HepG2 (cell line): Measurements from ENCODE around the gene RAB3GAP1. TPM values are rescaled to one million over a fixed set of nuclear protein-coding genes. Genes with fewer than 3 reads are reported as not detected.

Experiments
- CEBPG ChIP-seq: IDR thresholded peaks from 2 replicates; pipeline ENCODE4 v1.6.1; 2016
- CREB1 ChIP-seq, 2 experiments: fragments of 450-650 bp in 1 of 2; IDR thresholded peaks; 2 replicates each; pipeline ENCODE4 v1.6.1; 2016 to 2017; ENCODE audit warnings: control low read depth in 1 of 2, mild to moderate bottlenecking in 1 of 2, missing compliant biosample characterization in 1 of 2, missing genetic modification characterization in 1 of 2
- ETS1 ChIP-seq: sonication (generic); formaldehyde crosslinking; IDR thresholded peaks from 2 replicates; pipeline ENCODE4 v1.4.0; 2020; ENCODE audit warnings: missing genetic modification reagents
- FOSL1 ChIP-seq: sonication (generic); formaldehyde crosslinking; IDR thresholded peaks from 2 replicates; pipeline ENCODE4 v1.9.0; 2021; ENCODE audit warnings: missing genetic modification reagents, borderline replicate concordance
- FOXA1 ChIP-seq, 2 experiments: fragments of 450-650 bp in 1 of 2; sonication (generic) in 1 of 2; formaldehyde crosslinking in 1 of 2; IDR thresholded peaks; 2 replicates each; pipeline versions ENCODE4 v1.4.0 to v1.6.1; 2016 to 2020; ENCODE audit warnings: missing genetic modification reagents in 1 of 2
- FOXK1 ChIP-seq: sonication (generic); formaldehyde crosslinking; IDR thresholded peaks from 2 replicates; pipeline ENCODE4 v1.4.0; 2020; ENCODE audit warnings: low read depth, missing genetic modification reagents, borderline replicate concordance
- GATAD2A ChIP-seq: IDR thresholded peaks from 2 replicates; pipeline ENCODE4 v1.6.1; 2016
- HDAC2 ChIP-seq: sonication (generic); formaldehyde crosslinking; IDR thresholded peaks from 2 replicates; pipeline ENCODE4 v1.4.0; 2020; ENCODE audit warnings: missing genetic modification reagents
- HINFP ChIP-seq: sonication (generic); formaldehyde crosslinking; IDR thresholded peaks from 2 replicates; pipeline ENCODE4 v1.4.0; 2020; ENCODE audit warnings: low read depth, mild to moderate bottlenecking, missing genetic modification reagents
- ISL2 ChIP-seq: sonication (generic); formaldehyde crosslinking; IDR thresholded peaks from 2 replicates; pipeline ENCODE4 v1.5.0; 2020; ENCODE audit warnings: missing genetic modification reagents
- MAFK ChIP-seq, 2 experiments: IDR thresholded peaks in 1 of 2; conservative IDR thresholded peaks in 1 of 2; 2 replicates each; pipeline ENCODE4 v1.6.1; 2011; ENCODE audit warnings: improper control_type of control experiment in 2 of 2, low read length in 2 of 2
- MED1 ChIP-seq: sonication (generic); formaldehyde crosslinking; IDR thresholded peaks from 2 replicates; pipeline ENCODE4 v1.4.0; 2020; ENCODE audit warnings: missing genetic modification reagents
- MIXL1 ChIP-seq: IDR thresholded peaks from 2 replicates; pipeline ENCODE4 v1.6.1; 2016
- NCOR1 ChIP-seq: fragments of 200-600 bp; sonication (generic); IDR thresholded peaks from 2 replicates; pipeline ENCODE4 v1.7.0; 2017; ENCODE audit warnings: antibody characterized with exemption, low read length, borderline replicate concordance
- POGZ ChIP-seq: sonication (generic); formaldehyde crosslinking; IDR thresholded peaks from 2 replicates; pipeline ENCODE4 v1.4.0; 2020; ENCODE audit warnings: mild to moderate bottlenecking, missing genetic modification reagents
- SIX1 ChIP-seq: sonication (generic); formaldehyde crosslinking; IDR thresholded peaks from 2 replicates; pipeline ENCODE4 v1.4.0; 2020; ENCODE audit warnings: missing genetic modification reagents, borderline replicate concordance
- SOX13 ChIP-seq, 3 experiments: fragments of 450-650 bp in 1 of 3; sonication (generic) in 1 of 3; formaldehyde crosslinking in 1 of 3; IDR thresholded peaks in 2 of 3; conservative IDR thresholded peaks in 1 of 3; 2 replicates each; pipeline versions ENCODE4 v1.5.0 to v1.6.1; 2016 to 2020; ENCODE audit warnings: antibody characterized with exemption in 1 of 3, mild to moderate bottlenecking in 1 of 3, missing compliant biosample characterization in 1 of 3, missing genetic modification reagents in 1 of 3, moderate library complexity in 1 of 3
- SOX5 ChIP-seq: IDR thresholded peaks from 2 replicates; pipeline ENCODE4 v1.6.1; 2016; ENCODE audit warnings: borderline replicate concordance
- SOX6 ChIP-seq, 2 experiments: fragments of 450-650 bp in 1 of 2; sonication (generic) in 1 of 2; formaldehyde crosslinking in 1 of 2; IDR thresholded peaks; 2 replicates each; pipeline versions ENCODE4 v1.4.0 to v1.6.1; 2017 to 2020; ENCODE audit warnings: antibody characterized with exemption in 1 of 2, mild to moderate bottlenecking in 1 of 2, missing genetic modification reagents in 1 of 2
- THAP11 ChIP-seq: IDR thresholded peaks from 2 replicates; pipeline ENCODE4 v1.6.1; 2016; ENCODE audit warnings: missing biosample characterization, missing genetic modification reagents
- YEATS2 ChIP-seq: sonication (generic); formaldehyde crosslinking; IDR thresholded peaks from 2 replicates; pipeline ENCODE4 v1.4.0; 2020; ENCODE audit warnings: missing genetic modification reagents, borderline replicate concordance
- ZNF451 ChIP-seq: sonication (generic); formaldehyde crosslinking; IDR thresholded peaks from 2 replicates; pipeline ENCODE4 v1.5.0; 2020; ENCODE audit warnings: mild to moderate bottlenecking, missing genetic modification reagents
- ZNF644 ChIP-seq: IDR thresholded peaks from 2 replicates; pipeline ENCODE4 v1.6.1; 2016; ENCODE audit warnings: low read depth
- ZNF746 ChIP-seq: sonication (generic); formaldehyde crosslinking; IDR thresholded peaks from 2 replicates; pipeline ENCODE4 v1.8.0; 2022; ENCODE audit warnings: mild to moderate bottlenecking, missing genetic modification reagents
- ZSCAN20 ChIP-seq: sonication (generic); formaldehyde crosslinking; IDR thresholded peaks from 2 replicates; pipeline ENCODE4 v1.4.0; 2020; ENCODE audit warnings: missing genetic modification reagents, mild to moderate bottlenecking, borderline replicate concordance
- ZSCAN22 ChIP-seq: sonication (generic); formaldehyde crosslinking; IDR thresholded peaks from 2 replicates; pipeline ENCODE4 v1.4.0; 2020; ENCODE audit warnings: mild to moderate bottlenecking, missing genetic modification reagents
- ZSCAN9 ChIP-seq: IDR thresholded peaks from 2 replicates; pipeline ENCODE4 v1.6.1; 2016; ENCODE audit warnings: borderline replicate concordance
- polyA plus RNA-seq, 8 experiments: library from polyadenylated mRNA; depleted of rRNA in 3 of 8; stranded (reverse) in 7 of 8; unstranded in 1 of 8; fragments of >200 nt; fragmentation: Illumina TruSeq in 4 of 8; extraction: Trizol in 4 of 8; gene quantifications; 2 replicates each; pipeline versions ENCODE4 v1.2.1 to v1.2.3, GENCODE V29; 2011 to 2016; ENCODE audit warnings: low read depth in 4 of 8, missing spikeins in 1 of 8, mixed read lengths in 1 of 8; ENCODE audit not compliant: insufficient read depth in 1 of 8
- total RNA-seq, 5 experiments: library from RNA; depleted of rRNA; stranded (reverse); fragments of >200 nt; fragmentation: Illumina TruSeq; extraction: Trizol; gene quantifications; 2 replicates each; pipeline ENCODE4 v1.2.3, GENCODE V29; 2016; ENCODE audit warnings: low read depth in 1 of 5
- TF ChIP-seq, protein P1 (sequence below): sonication (generic); formaldehyde crosslinking; IDR thresholded peaks from 2 replicates; pipeline ENCODE4 v1.4.0; 2020; ENCODE audit warnings: missing genetic modification reagents, borderline replicate concordance

Gene RAB3GAP1
- total and polyA plus RNA-seq, 2 of the 13 experiments (the other 11 are each of a cell fraction or from before 2014, with no cell fraction given) = 15.2 to 48.8 TPM

GRCh38 chr2:135150725-135151124 is 98.6 kb downstream of the RAB3GAP1 start (continued):
- no peak for TF ChIP-seq MAFK (conservative IDR thresholded peaks at IDR 0.05 in 1 of 2, IDR thresholded peaks at IDR 0.05 in 1 of 2; ENCODE audit: low read length in 2 of 2)
- peak; percentile 49; the same call in 1 of the 2 replicates for TF ChIP-seq POGZ (CRISPR knock-in tag)
- TF ChIP-seq ZNF746 = no peak
- no peak for TF ChIP-seq ZSCAN20 (CRISPR knock-in tag)
- 0 out of 2 replicates have a peak, but pooled peaks have one; percentile 26 for TF ChIP-seq MED1 (CRISPR knock-in tag)
- peak; percentile 50 for TF ChIP-seq THAP11 (CRISPR knock-in tag)
- TF ChIP-seq MIXL1 (CRISPR knock-in tag) = 0 out of 2 replicates have a peak, but pooled peaks have one; percentile 26
- no peak for TF ChIP-seq SOX6 (IDR thresholded peaks at IDR 0.05)
- TF ChIP-seq SOX6 (CRISPR knock-in tag; IDR thresholded peaks at IDR 0.05) = peak; percentile 25; the same call in 1 of the 2 replicates
- TF ChIP-seq, protein P1, sequence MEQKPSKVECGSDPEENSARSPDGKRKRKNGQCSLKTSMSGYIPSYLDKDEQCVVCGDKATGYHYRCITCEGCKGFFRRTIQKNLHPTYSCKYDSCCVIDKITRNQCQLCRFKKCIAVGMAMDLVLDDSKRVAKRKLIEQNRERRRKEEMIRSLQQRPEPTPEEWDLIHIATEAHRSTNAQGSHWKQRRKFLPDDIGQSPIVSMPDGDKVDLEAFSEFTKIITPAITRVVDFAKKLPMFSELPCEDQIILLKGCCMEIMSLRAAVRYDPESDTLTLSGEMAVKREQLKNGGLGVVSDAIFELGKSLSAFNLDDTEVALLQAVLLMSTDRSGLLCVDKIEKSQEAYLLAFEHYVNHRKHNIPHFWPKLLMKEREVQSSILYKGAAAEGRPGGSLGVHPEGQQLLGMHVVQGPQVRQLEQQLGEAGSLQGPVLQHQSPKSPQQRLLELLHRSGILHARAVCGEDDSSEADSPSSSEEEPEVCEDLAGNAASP (CRISPR knock-in tag) = 0 out of 2 replicates have a peak, but pooled peaks have one; percentile 32
- TF ChIP-seq YEATS2 (CRISPR knock-in tag) = 0 out of 2 replicates have a peak, but pooled peaks have one; percentile 28
- no peak for TF ChIP-seq ETS1 (CRISPR knock-in tag)
- TF ChIP-seq HINFP (CRISPR knock-in tag) = no peak
- 0 out of 2 replicates have a peak, but pooled peaks have one; percentile 34 for TF ChIP-seq ZSCAN9 (CRISPR knock-in tag)
- peak; percentile 61; the same call in 1 of the 2 replicates for TF ChIP-seq ISL2 (CRISPR knock-in tag)
- TF ChIP-seq NCOR1 = peak; percentile 58; the same call in 1 of the 2 replicates
- TF ChIP-seq SIX1 = 0 out of 2 replicates have a peak, but pooled peaks have one; percentile 7
- peak; percentile 74 for TF ChIP-seq CEBPG (CRISPR knock-in tag)
- TF ChIP-seq ZNF644 (CRISPR knock-in tag) = peak; percentile 7; the same call in 1 of the 2 replicates
- TF ChIP-seq FOXK1 (CRISPR knock-in tag) = peak; percentile 31; the same call in 1 of the 2 replicates
- TF ChIP-seq GATAD2A (CRISPR knock-in tag) = peak; percentile 89
- TF ChIP-seq ZNF451 (CRISPR knock-in tag) = no peak
- TF ChIP-seq FOSL1 (CRISPR knock-in tag) = peak; percentile 40; the same call in 1 of the 2 replicates
- TF ChIP-seq FOXA1 (IDR thresholded peaks at IDR 0.05) = peak; percentile 63
- TF ChIP-seq FOXA1 (CRISPR knock-in tag; IDR thresholded peaks at IDR 0.05) = peak; percentile 94
- TF ChIP-seq SOX5 (CRISPR knock-in tag) = peak; percentile 32; the same call in 1 of the 2 replicates
- TF ChIP-seq ZSCAN22 (CRISPR knock-in tag) = no peak
- TF ChIP-seq HDAC2 (CRISPR knock-in tag) = peak; percentile 31; the same call in 1 of the 2 replicates
- peak; percentile 25; the same call in 1 of the 2 replicates for TF ChIP-seq CREB1 (IDR thresholded peaks at IDR 0.05)
- no peak for TF ChIP-seq CREB1 (CRISPR knock-in tag; IDR thresholded peaks at IDR 0.05)
- TF ChIP-seq SOX13 (IDR thresholded peaks at IDR 0.05) = no peak
- TF ChIP-seq SOX13 (CRISPR knock-in tag; conservative IDR thresholded peaks at IDR 0.05 in 1 of 2, IDR thresholded peaks at IDR 0.05 in 1 of 2) = peak in 1 of 2 experiments; percentile 75; a peak in 2 of 4 replicates
